ENCODE results near the gene ITGA11.

ITGA11 gene

GRCh38 chr15:68386587-68387288 is 45.2 kb downstream of the ITGA11 start:
- DNase-seq: no peak

GRCh38 chr15:68385671-68386586 is 46.0 kb downstream of the ITGA11 start:
- no peak for DNase-seq

GRCh38 chr15:68385240-68385561 is 46.8 kb downstream of the ITGA11 start:
- DNase-seq: no peak

- no peak for DNase-seq
Observed at GRCh38 chr15:68384451-68385239, 47.3 kb downstream of the ITGA11 start.

GRCh38 chr15:68383161-68384074 is 48.5 kb downstream of the ITGA11 start:
- peak; percentile 0 for DNase-seq

- DNase-seq: no peak
Observed at GRCh38 chr15:68382286-68383007, 49.5 kb downstream of the ITGA11 start.

GRCh38 chr15:68380456-68380855 is 51.5 kb downstream of the ITGA11 start:
- no peak for DNase-seq

GRCh38 chr15:68379759-68380290 is 52.1 kb downstream of the ITGA11 start:
- DNase-seq: no peak

- no peak for DNase-seq
Observed at GRCh38 chr15:68379058-68379758, 52.8 kb downstream of the ITGA11 start.

GRCh38 chr15:68378595-68378994 is 53.4 kb downstream of the ITGA11 start:
- DNase-seq: no peak

- DNase-seq: no peak
Observed at GRCh38 chr15:68377766-68378165, 54.2 kb downstream of the ITGA11 start.

GRCh38 chr15:68376447-68377060 is 55.4 kb downstream of the ITGA11 start:
- no peak for DNase-seq

GRCh38 chr15:68375716-68376220 is 56.2 kb downstream of the ITGA11 start:
- DNase-seq: no peak

GRCh38 chr15:68375191-68375631 is 56.8 kb downstream of the ITGA11 start:
- DNase-seq: no peak

GRCh38 chr15:68374168-68374745 is 57.7 kb downstream of the ITGA11 start:
- DNase-seq: no peak

- no peak for DNase-seq
Observed at GRCh38 chr15:68373028-68373427, 58.9 kb downstream of the ITGA11 start.

GRCh38 chr15:68372291-68372811 is 59.6 kb downstream of the ITGA11 start:
- DNase-seq: peak; percentile 4

- DNase-seq: no peak
Observed at GRCh38 chr15:68371851-68372250, 60.1 kb downstream of the ITGA11 start.

GRCh38 chr15:68371160-68371559 is 60.8 kb downstream of the ITGA11 start:
- no peak for DNase-seq

All from NCI-H146 (cell line).